Activated CD4-positive, alpha-beta memory T cell treated with anti-CD3 and anti-CD28 coated beads, Interleukin-2, amount 10 ng/mL, durations not matched to agents 7 days and 5 days (primary cell): ENCODE measurements around the gene ZBTB46. TPM values are rescaled to one million over a fixed set of nuclear protein-coding genes. Genes with fewer than 3 reads are reported as not detected.
"Not testable (repeated sequence)": the region's sequence is repeated elsewhere in the genome, so short reads cannot be mapped to it uniquely, and the experiment has no call there.

Experiments used
- CTCF ChIA-PET: fragments of 350-600 bp; sonication (Branson Sonifier 250); formaldehyde crosslinking; loops from one replicate; lab custom pipeline; 2021; ENCODE audit warnings: antibody characterized with exemption, inconsistent platforms; lab: Charles Lee
- POLR2A ChIA-PET: fragments of 350-600 bp; sonication (Branson Sonifier 250); formaldehyde crosslinking; loops from one replicate; lab custom pipeline; 2021; ENCODE audit warnings: antibody characterized with exemption; lab: Charles Lee
- DNase-seq: peaks from one replicate; pipeline ENCODE4 v3.0.0-alpha.2; 2020
- H3K27ac Mint-ChIP-seq: one replicate; pipeline ENCODE4 v1.8.0; 2021; ENCODE audit warnings: mild to moderate bottlenecking, mixed read lengths
- H3K27me3 Mint-ChIP-seq: one replicate; pipeline ENCODE4 v1.8.0; 2021; ENCODE audit warnings: mixed read lengths
- H3K36me3 Mint-ChIP-seq: one replicate; pipeline ENCODE4 v1.8.0; 2021; ENCODE audit warnings: low read depth, mixed read lengths
- H3K4me1 Mint-ChIP-seq: one replicate; pipeline ENCODE4 v1.8.0; 2021; ENCODE audit warnings: mixed read lengths
- H3K4me3 Mint-ChIP-seq: one replicate; pipeline ENCODE4 v1.8.0; 2021; ENCODE audit warnings: mild to moderate bottlenecking, mixed read lengths
- H3K9me3 Mint-ChIP-seq: one replicate; pipeline ENCODE4 v1.8.0; 2021; ENCODE audit warnings: mixed read lengths
- total RNA-seq, 2 experiments: library from RNA; stranded (reverse); gene quantifications; one replicate each; pipeline ENCODE4 v1.2.3, GENCODE V29; 2021

ZBTB46 gene
- total RNA-seq, 2 experiments from 2014 or later, result 0.53 to 0.65 TPM

GRCh38 chr20:63799127-63799526 lies 31.9 kb downstream of the ZBTB46 start:
- H3K9me3 Mint-ChIP-seq, DNase-seq, CTCF ChIA-PET, H3K36me3 Mint-ChIP-seq, H3K4me3 Mint-ChIP-seq, H3K27ac Mint-ChIP-seq: not testable (repeated sequence)
- Mint-ChIP-seq H3K4me1 (peaks cover 14% of the 10 kb centered on the region), H3K27me3 (peaks cover 36% of the 10 kb centered on the region)
- POLR2A ChIA-PET, result interaction anchor here (0.6 kb wide), 1 partner anchor 23 kb away, joined by 3 read pairs; no protein-coding TSS in a partner anchor

DNA sequence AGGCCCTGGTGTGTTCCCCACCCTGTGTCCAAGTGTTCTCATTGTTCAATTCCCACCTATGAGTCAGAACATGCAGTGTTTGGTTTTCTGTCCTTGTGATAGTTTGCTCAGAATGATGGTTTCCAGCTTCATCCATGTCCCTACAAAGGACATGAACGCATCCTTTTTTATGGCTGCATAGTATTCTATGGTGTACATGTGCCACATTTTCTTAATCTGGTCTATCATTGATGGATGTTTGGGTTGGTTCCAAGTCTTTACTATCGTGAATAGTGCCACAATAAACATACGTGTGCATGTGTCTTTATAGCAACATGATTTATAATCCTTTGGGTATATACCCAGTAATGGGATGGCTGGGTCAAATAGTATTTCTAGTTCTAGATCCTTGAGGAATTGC lies 33.9 kb downstream of the ZBTB46 start:
- POLR2A ChIA-PET, H3K9me3 Mint-ChIP-seq: not testable (repeated sequence)
- H3K27me3 Mint-ChIP-seq, result peaks cover 33% of the 10 kb centered on the region

GRCh38 chr20:63795178-63795830 lies 35.8 kb downstream of the ZBTB46 start:
- Mint-ChIP-seq H3K4me3 (no peak overlapping the region), H3K27ac (no peak overlapping the region), H3K4me1 (peaks cover 9% of the 10 kb centered on the region), H3K9me3 (no peaks in the 10 kb centered on the region), H3K27me3 (peaks cover 27% of the 10 kb centered on the region), H3K36me3 (no peaks in the 10 kb centered on the region)
- ChIA-PET POLR2A (no interaction called here), CTCF (interaction anchor here (1.3 to 1.7 kb wide), 2 partner anchors 27 to 88 kb away, joined by 4 to 5 read pairs; no protein-coding TSS in a partner anchor)
- no peak for DNase-seq

More for the DNA sequence above, 33.9 kb downstream of the ZBTB46 start:
- not testable (repeated sequence) for DNase-seq, H3K4me3 Mint-ChIP-seq, H3K27ac Mint-ChIP-seq, H3K4me1 Mint-ChIP-seq, H3K36me3 Mint-ChIP-seq
- CTCF ChIA-PET, result interaction anchor here (1.8 kb wide), 1 partner anchor 11 kb away, joined by 8 read pairs; no protein-coding TSS in a partner anchor

GRCh38 chr20:63794614-63795013 lies 36.5 kb downstream of the ZBTB46 start:
- Mint-ChIP-seq H3K27ac (no peak overlapping the region), H3K9me3 (no peaks in the 10 kb centered on the region), H3K36me3 (no peaks in the 10 kb centered on the region), H3K27me3 (peaks cover 26% of the 10 kb centered on the region), H3K4me1 (peaks cover 9% of the 10 kb centered on the region), H3K4me3 (no peak overlapping the region)
- CTCF ChIA-PET, result interaction anchor here (1.3 to 1.7 kb wide), 2 partner anchors 27 to 87 kb away, joined by 4 to 5 read pairs; no protein-coding TSS in a partner anchor
- DNase-seq, result no peak
- POLR2A ChIA-PET, result no interaction called here

GRCh38 chr20:63792866-63793265 lies 38.2 kb downstream of the ZBTB46 start:
- ChIA-PET POLR2A (no interaction called here), CTCF (interaction anchor here (0.8 kb wide), 1 partner anchor 85 kb away, joined by 3 read pairs; the partner anchor contains the start of genes ARFRP1 and ZGPAT)
- Mint-ChIP-seq H3K9me3 (no peaks in the 10 kb centered on the region), H3K36me3 (no peaks in the 10 kb centered on the region), H3K27ac (no peak overlapping the region), H3K27me3 (peaks cover 26% of the 10 kb centered on the region), H3K4me3 (no peak overlapping the region), H3K4me1 (peaks cover 9% of the 10 kb centered on the region)
- no peak for DNase-seq

GRCh38 chr20:63791497-63792156 lies 39.4 kb downstream of the ZBTB46 start:
- ChIA-PET CTCF (no interaction called here), POLR2A (no interaction called here)
- H3K9me3 Mint-ChIP-seq, result no peaks in the 10 kb centered on the region
- peaks cover 25% of the 10 kb centered on the region for H3K27me3 Mint-ChIP-seq
- H3K4me3 Mint-ChIP-seq, result no peak overlapping the region
- no peaks in the 10 kb centered on the region for H3K36me3 Mint-ChIP-seq
- H3K4me1 Mint-ChIP-seq, result peaks cover 4% of the 10 kb centered on the region
- no peak overlapping the region for H3K27ac Mint-ChIP-seq
- DNase-seq, result no peak

DNA sequence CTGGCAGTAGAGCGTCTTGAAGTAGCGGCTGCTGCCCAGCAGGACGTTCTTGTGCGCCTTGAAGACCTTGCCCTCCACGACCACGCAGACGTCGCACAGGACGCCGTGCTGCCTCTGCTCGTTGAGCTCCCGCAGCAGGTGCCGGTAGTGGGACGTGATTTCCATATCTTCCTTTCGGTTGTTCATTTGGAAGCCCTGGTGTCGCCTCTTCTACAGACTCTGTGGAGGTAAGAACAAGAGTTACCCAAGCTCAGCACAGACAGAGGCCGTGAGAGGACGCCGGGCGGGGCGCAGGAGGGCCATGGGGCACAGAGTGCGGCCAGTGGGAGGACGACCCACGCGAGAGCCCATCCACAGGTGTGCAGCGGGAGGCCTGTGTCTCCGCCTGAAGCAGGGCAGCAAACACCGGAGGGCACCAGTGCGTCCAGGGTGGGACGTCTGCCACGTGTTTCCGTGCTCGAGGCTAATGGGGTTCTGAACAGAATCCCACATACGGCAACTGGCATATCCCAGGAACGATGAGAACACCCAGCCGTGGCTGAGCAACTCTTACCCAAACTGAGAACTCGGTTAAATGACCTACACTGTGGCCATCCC lies 40.4 kb downstream of the ZBTB46 start:
- Mint-ChIP-seq H3K27ac (no peak overlapping the region), H3K27me3 (peaks cover 19% of the 10 kb centered on the region), H3K36me3 (no peaks in the 10 kb centered on the region), H3K9me3 (no peaks in the 10 kb centered on the region), H3K4me1 (peaks cover 5% of the 10 kb centered on the region), H3K4me3 (no peak overlapping the region)
- DNase-seq, result no peak
- ChIA-PET CTCF (no interaction called here), POLR2A (no interaction called here)

DNA sequence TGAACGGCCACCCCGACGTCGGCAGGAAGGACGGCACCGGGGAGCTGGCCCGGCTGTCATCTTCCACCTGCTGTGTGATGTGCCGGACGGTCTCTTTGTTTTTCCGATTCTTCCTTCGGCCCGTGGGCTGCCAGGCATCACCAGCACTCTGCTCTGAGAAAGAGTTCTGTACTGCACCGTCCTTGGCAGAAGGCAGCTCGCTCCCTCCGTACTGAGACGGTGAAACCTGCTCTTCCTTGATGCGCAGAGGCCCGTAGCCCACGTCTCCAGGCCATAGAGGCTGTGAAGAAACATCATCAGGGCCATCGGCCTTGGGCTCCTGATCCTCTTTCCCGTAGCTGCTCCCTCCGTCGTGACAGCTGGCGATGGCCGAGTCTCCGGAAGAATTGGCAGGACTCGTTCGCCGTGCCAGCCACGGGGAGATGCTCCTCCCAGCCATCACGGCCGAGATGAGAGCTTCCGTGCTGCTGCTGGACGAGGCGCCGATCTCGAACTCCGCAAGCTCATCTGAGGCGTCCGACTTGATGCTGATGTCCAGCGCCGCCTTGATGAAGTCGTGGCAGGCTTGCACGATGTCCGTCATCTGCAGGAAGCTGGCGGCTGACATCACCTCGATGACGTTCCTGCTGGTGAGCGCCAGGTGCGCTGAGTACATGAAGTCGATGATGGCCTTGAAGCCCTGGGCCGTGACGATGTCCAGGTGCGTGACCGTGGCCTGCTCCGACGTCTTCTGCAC lies 41.1 kb downstream of the ZBTB46 start:
- ChIA-PET CTCF (no interaction called here), POLR2A (no interaction called here)
- H3K27me3 Mint-ChIP-seq, result peaks cover 15% of the 10 kb centered on the region
- no peak overlapping the region for H3K4me3 Mint-ChIP-seq
- H3K36me3 Mint-ChIP-seq, result no peaks in the 10 kb centered on the region
- H3K27ac Mint-ChIP-seq, result no peak overlapping the region
- H3K4me1 Mint-ChIP-seq, result peaks cover 5% of the 10 kb centered on the region
- H3K9me3 Mint-ChIP-seq, result no peaks in the 10 kb centered on the region
- no peak for DNase-seq

- no peak for DNase-seq
- Mint-ChIP-seq H3K4me1 (peaks cover 5% of the 10 kb centered on the region), H3K4me3 (no peak overlapping the region), H3K36me3 (no peaks in the 10 kb centered on the region), H3K27ac (no peak overlapping the region), H3K27me3 (peaks cover 5% of the 10 kb centered on the region), H3K9me3 (no peaks in the 10 kb centered on the region)
- CTCF ChIA-PET, result no interaction called here
- POLR2A ChIA-PET, result no interaction called here
These were observed 43.3 kb downstream of the ZBTB46 start for GRCh38 chr20:63787749-63788148.

DNA sequence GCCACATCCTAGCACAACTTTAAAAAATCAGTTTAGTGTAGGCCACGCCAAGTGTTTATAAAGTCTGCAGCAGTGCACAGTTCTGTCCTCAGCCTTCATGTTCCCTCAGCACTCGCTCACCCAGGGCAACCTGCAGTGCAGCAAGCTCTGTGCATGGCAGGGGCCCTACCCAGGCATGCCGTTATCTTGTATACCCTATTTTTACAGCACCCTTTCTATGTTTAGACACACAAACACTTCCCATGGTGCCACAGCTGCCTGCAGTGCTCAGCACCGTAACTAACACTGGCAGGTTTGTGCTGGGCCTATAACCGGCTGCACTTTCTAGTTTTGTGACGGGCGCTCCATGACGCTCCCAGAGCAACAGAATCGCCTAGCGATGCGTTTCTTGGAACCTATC lies 43.8 kb downstream of the ZBTB46 start:
- no peak for DNase-seq
- no peaks in the 10 kb centered on the region for H3K9me3 Mint-ChIP-seq
- H3K27me3 Mint-ChIP-seq, result peaks cover 5% of the 10 kb centered on the region
- no peak overlapping the region for H3K4me3 Mint-ChIP-seq
- no peak overlapping the region for H3K27ac Mint-ChIP-seq
- ChIA-PET POLR2A (no interaction called here), CTCF (interaction anchor here (1.1 to 2.0 kb wide), 6 partner anchors 14 to 333 kb away, joined by 3 to 7 read pairs (median 6); partner anchors contain the start of genes PTK6 and TPD52L2)
- H3K36me3 Mint-ChIP-seq, result no peaks in the 10 kb centered on the region
- peaks cover 10% of the 10 kb centered on the region for H3K4me1 Mint-ChIP-seq

DNA sequence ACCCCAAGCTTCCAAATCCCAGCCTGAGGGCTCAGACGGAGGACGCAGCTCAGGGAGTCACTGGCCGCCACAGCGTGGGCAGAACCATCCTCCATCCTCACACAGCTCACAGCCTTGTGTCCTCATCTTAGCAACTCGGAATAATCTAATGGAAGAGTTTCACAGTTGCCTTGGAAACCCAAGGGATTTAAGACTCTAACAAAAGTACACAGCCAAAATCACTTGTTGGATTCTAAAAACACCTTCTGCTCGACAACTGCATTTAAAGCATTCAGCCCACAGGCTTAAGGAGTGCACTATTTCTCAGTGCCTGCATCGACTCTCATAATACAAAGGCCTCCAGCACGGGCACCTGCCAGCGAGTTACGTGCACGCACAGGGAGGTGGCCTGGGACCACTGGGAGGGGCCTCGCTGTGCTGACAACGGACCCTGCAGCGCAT lies 45.4 kb downstream of the ZBTB46 start:
- DNase-seq, result no peak
- H3K27me3 Mint-ChIP-seq, result peaks cover 5% of the 10 kb centered on the region
- peaks cover 17% of the 10 kb centered on the region for H3K4me1 Mint-ChIP-seq
- ChIA-PET POLR2A (interaction anchor here (0.8 kb wide), 1 partner anchor 57 kb away, joined by 3 read pairs; no protein-coding TSS in a partner anchor), CTCF (interaction anchor here (0.7 to 2.0 kb wide), 16 partner anchors 8 to 335 kb away, joined by 3 to 8 read pairs (median 4); partner anchors contain the start of genes LIME1, PTK6 and TPD52L2)
- no peak overlapping the region for H3K4me3 Mint-ChIP-seq
- no peaks in the 10 kb centered on the region for H3K9me3 Mint-ChIP-seq
- no peaks in the 10 kb centered on the region for H3K36me3 Mint-ChIP-seq
- H3K27ac Mint-ChIP-seq, result no peak overlapping the region

DNA sequence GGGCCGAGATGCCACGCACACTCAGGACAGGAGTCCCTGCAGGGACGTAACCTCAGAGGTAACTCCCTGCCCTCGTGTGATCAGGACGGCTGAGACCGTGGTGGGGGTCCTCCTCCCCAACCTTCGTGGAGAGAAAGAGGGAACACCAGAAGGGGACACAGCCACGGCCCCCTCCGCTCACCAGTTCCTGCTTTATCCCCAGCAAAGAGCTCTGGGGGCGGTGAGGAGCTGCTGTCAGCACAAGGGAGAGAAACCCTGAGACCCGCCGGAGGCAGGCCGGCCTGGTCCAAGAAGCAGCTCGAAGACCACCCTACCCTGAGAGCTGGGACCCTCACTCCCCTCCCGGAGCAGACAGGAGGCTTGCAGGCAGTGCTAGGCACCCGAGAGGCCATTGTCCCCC lies 47.1 kb downstream of the ZBTB46 start:
- Mint-ChIP-seq H3K27ac (no peak overlapping the region), H3K4me1 (peaks cover 17% of the 10 kb centered on the region), H3K4me3 (no peak overlapping the region), H3K36me3 (no peaks in the 10 kb centered on the region), H3K9me3 (no peaks in the 10 kb centered on the region), H3K27me3 (peaks cover 5% of the 10 kb centered on the region)
- DNase-seq, result no peak
- CTCF ChIA-PET, result interaction anchor here (1.0 to 2.0 kb wide), 5 partner anchors 9 to 81 kb away, joined by 3 to 7 read pairs (median 3); partner anchors contain the start of genes ARFRP1 and TPD52L2
- POLR2A ChIA-PET, result interaction anchor here (1.1 kb wide), 1 partner anchor 74 kb away, joined by 4 read pairs; no protein-coding TSS in a partner anchor
